HG03469 (cell line): ENCODE results near the gene ANGPTL4.
"Not testable (repeated sequence)": the region's sequence is repeated elsewhere in the genome, so short reads cannot be mapped to it uniquely, and the experiment has no call there.

Experiments used
- ATAC-seq: cut with Tn5 transposase; IDR thresholded peaks from one replicate; pipeline ENCODE4 v1.9.1; 2021; ENCODE audit warnings: mild to moderate bottlenecking, moderate library complexity, moderate number of reproducible peaks; ENCODE audit not compliant: unreplicated experiment

ANGPTL4 gene

GRCh38 chr19:8363803-8364771 is at the start of gene ANGPTL4:
Gene ANGPTL4, plus strand, starts transcription at chr19:8364155. Its CDS starts 167 bp downstream, at chr19:8364322.
- no peak for ATAC-seq

- ATAC-seq = not testable (repeated sequence)
Observed at GRCh38 chr19:8314981-8315640, 48.8 kb upstream of the ANGPTL4 start.

GRCh38 chr19:8316351-8317125 is 47.4 kb upstream of the ANGPTL4 start:
- no peak for ATAC-seq

- ATAC-seq = not testable (repeated sequence)
Observed at GRCh38 chr19:8318835-8319234, 45.1 kb upstream of the ANGPTL4 start.

- ATAC-seq = no peak
Observed at GRCh38 chr19:8319807-8320520, 44.0 kb upstream of the ANGPTL4 start.

- no peak for ATAC-seq
Observed at GRCh38 chr19:8320564-8321066, 43.3 kb upstream of the ANGPTL4 start.

- ATAC-seq = peak; percentile 72
Observed at GRCh38 chr19:8321067-8321985, 42.6 kb upstream of the ANGPTL4 start, which contains the start of the genes NDUFA7 and RPS28. Gene NDUFA7, minus strand, starts transcription at chr19:8321375. Its CDS starts 17 bp downstream, at chr19:8321358. Gene RPS28, plus strand, starts transcription at chr19:8321496. Its CDS starts 35 bp downstream, at chr19:8321531.

- no peak for ATAC-seq
Observed at GRCh38 chr19:8321986-8322637, 41.8 kb upstream of the ANGPTL4 start.

- no peak for ATAC-seq
Observed at GRCh38 chr19:8322638-8322997, 41.3 kb upstream of the ANGPTL4 start.

- no peak for ATAC-seq
Observed at GRCh38 chr19:8323781-8324185, 40.2 kb upstream of the ANGPTL4 start.

GRCh38 chr19:8324186-8325050 is 39.5 kb upstream of the ANGPTL4 start:
- no peak for ATAC-seq

- no peak for ATAC-seq
Observed at GRCh38 chr19:8325454-8325853, 38.5 kb upstream of the ANGPTL4 start.

- ATAC-seq = no peak
Observed at GRCh38 chr19:8329996-8330395, 34.0 kb upstream of the ANGPTL4 start.

- ATAC-seq = no peak
Observed at GRCh38 chr19:8331263-8331845, 32.6 kb upstream of the ANGPTL4 start.

GRCh38 chr19:8332976-8333766 is 30.8 kb upstream of the ANGPTL4 start:
- no peak for ATAC-seq

- no peak for ATAC-seq
Observed at GRCh38 chr19:8333767-8334457, 30.0 kb upstream of the ANGPTL4 start.
